ENCODE results near the gene TMEM273.

Gene TMEM273

DNA sequence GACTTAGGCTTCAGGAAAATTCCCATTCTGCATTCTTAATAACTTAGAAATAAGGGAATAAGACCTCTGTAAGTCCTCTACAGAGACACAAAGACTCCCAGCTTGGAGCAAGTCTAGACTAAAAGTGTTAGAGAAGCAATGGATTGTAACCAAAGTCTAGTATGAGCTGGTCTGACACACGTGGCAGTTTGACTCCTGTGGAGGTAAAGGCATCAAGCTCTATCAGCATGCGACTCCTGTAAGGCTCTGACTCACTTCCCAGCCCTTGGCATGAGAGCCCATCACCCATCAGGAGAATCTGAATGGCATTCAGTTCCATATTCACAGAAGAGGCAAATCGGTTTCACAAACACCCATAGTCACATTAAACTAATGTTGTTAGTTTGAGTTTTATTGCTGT, 68.4 kb downstream of the TMEM273 start:
- Histone ChIP-seq H3K9me3 (ENCODE audit: insufficient read depth, low read length, severe bottlenecking) (no peaks in the 10 kb centered on the region), H2AFZ (ENCODE audit: low read depth, low read length) (no peak overlapping the region), H3K36me3 (ENCODE audit: insufficient read depth, low read length) (no peaks in the 10 kb centered on the region), H3K4me3 (ENCODE audit: low read depth in 1 of 2, low read length in 2 of 2) (no peak overlapping the region), H3K4me1 (ENCODE audit: insufficient read depth, low read length) (no peaks in the 10 kb centered on the region), H3K4me2 (ENCODE audit: insufficient read depth, low read length) (no peak overlapping the region), H3K79me2 (ENCODE audit: insufficient read depth, low read length) (no peaks in the 10 kb centered on the region), H3K9ac (ENCODE audit: low read depth, low read length) (no peak overlapping the region), H3K27ac (ENCODE audit: low read length) (no peak overlapping the region), H3K27me3 (ENCODE audit: insufficient read depth, low read length, poor library complexity) (peaks cover 4% of the 10 kb centered on the region), H4K20me1 (ENCODE audit: insufficient read depth, low read length) (no peaks in the 10 kb centered on the region)
- ATAC-seq (ENCODE audit: insufficient read depth, low read depth) = no peak
- TF ChIP-seq, protein P1, sequence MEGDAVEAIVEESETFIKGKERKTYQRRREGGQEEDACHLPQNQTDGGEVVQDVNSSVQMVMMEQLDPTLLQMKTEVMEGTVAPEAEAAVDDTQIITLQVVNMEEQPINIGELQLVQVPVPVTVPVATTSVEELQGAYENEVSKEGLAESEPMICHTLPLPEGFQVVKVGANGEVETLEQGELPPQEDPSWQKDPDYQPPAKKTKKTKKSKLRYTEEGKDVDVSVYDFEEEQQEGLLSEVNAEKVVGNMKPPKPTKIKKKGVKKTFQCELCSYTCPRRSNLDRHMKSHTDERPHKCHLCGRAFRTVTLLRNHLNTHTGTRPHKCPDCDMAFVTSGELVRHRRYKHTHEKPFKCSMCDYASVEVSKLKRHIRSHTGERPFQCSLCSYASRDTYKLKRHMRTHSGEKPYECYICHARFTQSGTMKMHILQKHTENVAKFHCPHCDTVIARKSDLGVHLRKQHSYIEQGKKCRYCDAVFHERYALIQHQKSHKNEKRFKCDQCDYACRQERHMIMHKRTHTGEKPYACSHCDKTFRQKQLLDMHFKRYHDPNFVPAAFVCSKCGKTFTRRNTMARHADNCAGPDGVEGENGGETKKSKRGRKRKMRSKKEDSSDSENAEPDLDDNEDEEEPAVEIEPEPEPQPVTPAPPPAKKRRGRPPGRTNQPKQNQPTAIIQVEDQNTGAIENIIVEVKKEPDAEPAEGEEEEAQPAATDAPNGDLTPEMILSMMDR (IDR thresholded peaks at IDR 0.05; ENCODE audit: borderline replicate concordance, extremely low read depth, low read length, poor library complexity, severe bottlenecking) = no peak
- TF ChIP-seq EZH2 (IDR thresholded peaks at IDR 0.05; ENCODE audit: borderline replicate concordance, low read depth, low read length, severe bottlenecking) = no peak
- no peak for DNase-seq

DNA sequence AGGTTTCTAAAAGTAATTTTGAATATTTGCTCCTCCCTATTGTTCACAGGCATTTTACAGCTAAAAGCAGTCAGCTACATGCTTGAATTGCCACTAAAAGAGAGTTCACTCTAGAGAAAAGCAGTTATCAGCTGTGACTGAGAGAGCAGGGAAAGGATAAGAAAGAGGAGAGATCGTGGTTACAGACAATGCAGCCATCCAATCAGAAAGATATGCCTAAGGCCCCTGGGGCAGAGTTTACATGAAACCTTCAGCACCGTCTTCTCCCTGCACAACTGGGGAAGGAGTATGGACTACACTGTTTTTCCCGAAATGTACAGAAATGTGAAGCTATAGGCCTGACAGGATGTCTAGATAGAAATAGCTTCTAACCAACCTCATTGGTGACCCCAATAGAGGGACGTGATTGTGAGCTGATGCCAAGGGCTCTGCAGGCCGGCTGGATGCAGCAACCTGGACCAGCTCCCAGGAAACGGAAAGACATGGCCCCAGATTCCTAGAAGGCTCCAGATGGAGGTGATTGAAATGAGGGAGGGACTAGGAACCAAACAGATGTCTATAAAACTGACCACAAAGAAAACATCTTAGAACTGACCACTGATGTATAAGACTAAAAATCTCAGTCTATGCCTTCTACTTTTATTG, 69.6 kb downstream of the TMEM273 start:
- TF ChIP-seq EZH2 (IDR thresholded peaks at IDR 0.05; ENCODE audit: borderline replicate concordance, low read depth, low read length, severe bottlenecking) = no peak
- TF ChIP-seq, protein P1 (IDR thresholded peaks at IDR 0.05; ENCODE audit: borderline replicate concordance, extremely low read depth, low read length, poor library complexity, severe bottlenecking) = no peak
- H3K36me3 ChIP-seq (ENCODE audit: insufficient read depth, low read length) = no peaks in the 10 kb centered on the region
- DNase-seq (no peak), ATAC-seq (ENCODE audit: insufficient read depth, low read depth) (no peak)
- no peaks in the 10 kb centered on the region for H3K9me3 ChIP-seq (ENCODE audit: insufficient read depth, low read length, severe bottlenecking)
- no peak overlapping the region for H3K4me3 ChIP-seq (ENCODE audit: low read depth in 1 of 2, low read length in 2 of 2)
- peaks cover 4% of the 10 kb centered on the region for H3K27me3 ChIP-seq (ENCODE audit: insufficient read depth, low read length, poor library complexity)
- H3K79me2 ChIP-seq (ENCODE audit: insufficient read depth, low read length) = no peaks in the 10 kb centered on the region
- H3K4me1 ChIP-seq (ENCODE audit: insufficient read depth, low read length) = no peaks in the 10 kb centered on the region
- no peak overlapping the region for H2AFZ ChIP-seq (ENCODE audit: low read depth, low read length)
- no peaks in the 10 kb centered on the region for H4K20me1 ChIP-seq (ENCODE audit: insufficient read depth, low read length)
- H3K27ac ChIP-seq (ENCODE audit: low read length) = no peak overlapping the region
- H3K9ac ChIP-seq (ENCODE audit: low read depth, low read length) = no peak overlapping the region
- H3K4me2 ChIP-seq (ENCODE audit: insufficient read depth, low read length) = no peak overlapping the region

DNA sequence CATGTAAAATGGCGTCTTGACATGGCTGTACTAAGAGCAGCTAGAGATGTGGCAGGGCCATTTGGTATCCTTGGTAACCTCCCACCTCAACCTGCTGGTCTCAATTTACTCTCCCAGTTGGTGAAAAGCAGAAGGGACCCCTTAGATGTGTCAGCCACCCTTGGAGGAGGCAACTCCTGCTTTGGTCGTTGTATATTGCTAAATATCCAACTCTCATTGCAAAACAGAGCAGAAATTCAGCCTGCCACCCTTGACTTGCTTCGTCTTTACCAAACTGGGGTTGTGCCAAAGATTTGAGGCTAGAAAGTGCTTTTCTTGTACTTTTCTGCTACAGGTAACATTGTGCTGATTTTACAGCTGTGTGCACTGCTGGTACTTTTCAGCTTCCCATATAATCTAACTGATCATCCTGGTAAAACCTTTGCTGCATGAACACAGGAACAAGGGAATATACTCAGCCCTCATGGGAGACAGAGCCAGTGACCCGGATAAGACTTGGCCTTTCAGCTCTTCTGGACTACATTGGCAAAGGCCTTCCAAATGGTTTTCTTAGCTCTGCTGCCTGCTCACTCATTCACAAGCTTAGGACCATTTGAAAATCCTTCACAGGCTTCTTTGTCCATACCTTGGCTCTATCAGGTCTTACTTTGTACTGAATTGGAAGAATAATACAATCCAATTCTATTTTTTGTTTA, 70.7 kb downstream of the TMEM273 start:
- no peak overlapping the region for H3K27ac ChIP-seq (ENCODE audit: low read length)

More for the DNA sequence above, 70.7 kb downstream of the TMEM273 start:
- H4K20me1 ChIP-seq (ENCODE audit: insufficient read depth, low read length) = no peaks in the 10 kb centered on the region
- no peak overlapping the region for H3K9ac ChIP-seq (ENCODE audit: low read depth, low read length)
- H3K4me2 ChIP-seq (ENCODE audit: insufficient read depth, low read length) = no peak overlapping the region
- H3K27me3 ChIP-seq (ENCODE audit: insufficient read depth, low read length, poor library complexity) = peaks cover 4% of the 10 kb centered on the region
- DNase-seq (no peak), ATAC-seq (ENCODE audit: insufficient read depth, low read depth) (no peak)
- no peaks in the 10 kb centered on the region for H3K9me3 ChIP-seq (ENCODE audit: insufficient read depth, low read length, severe bottlenecking)
- H3K36me3 ChIP-seq (ENCODE audit: insufficient read depth, low read length) = no peaks in the 10 kb centered on the region
- TF ChIP-seq, protein P1 (IDR thresholded peaks at IDR 0.05; ENCODE audit: borderline replicate concordance, extremely low read depth, low read length, poor library complexity, severe bottlenecking) = no peak
- H3K4me1 ChIP-seq (ENCODE audit: insufficient read depth, low read length) = no peaks in the 10 kb centered on the region
- no peak overlapping the region for H2AFZ ChIP-seq (ENCODE audit: low read depth, low read length)
- H3K4me3 ChIP-seq (ENCODE audit: low read depth in 1 of 2, low read length in 2 of 2) = no peak overlapping the region
- H3K79me2 ChIP-seq (ENCODE audit: insufficient read depth, low read length) = no peaks in the 10 kb centered on the region

All from DND-41 (cell line).